ENCODE results near the gene RALGDS. TPM values are rescaled to one million over a fixed set of nuclear protein-coding genes. Genes with fewer than 3 reads are reported as not detected.

The RALGDS gene
- total RNA-seq, 1 experiment from 2014 or later, result 24.8 TPM

DNA sequence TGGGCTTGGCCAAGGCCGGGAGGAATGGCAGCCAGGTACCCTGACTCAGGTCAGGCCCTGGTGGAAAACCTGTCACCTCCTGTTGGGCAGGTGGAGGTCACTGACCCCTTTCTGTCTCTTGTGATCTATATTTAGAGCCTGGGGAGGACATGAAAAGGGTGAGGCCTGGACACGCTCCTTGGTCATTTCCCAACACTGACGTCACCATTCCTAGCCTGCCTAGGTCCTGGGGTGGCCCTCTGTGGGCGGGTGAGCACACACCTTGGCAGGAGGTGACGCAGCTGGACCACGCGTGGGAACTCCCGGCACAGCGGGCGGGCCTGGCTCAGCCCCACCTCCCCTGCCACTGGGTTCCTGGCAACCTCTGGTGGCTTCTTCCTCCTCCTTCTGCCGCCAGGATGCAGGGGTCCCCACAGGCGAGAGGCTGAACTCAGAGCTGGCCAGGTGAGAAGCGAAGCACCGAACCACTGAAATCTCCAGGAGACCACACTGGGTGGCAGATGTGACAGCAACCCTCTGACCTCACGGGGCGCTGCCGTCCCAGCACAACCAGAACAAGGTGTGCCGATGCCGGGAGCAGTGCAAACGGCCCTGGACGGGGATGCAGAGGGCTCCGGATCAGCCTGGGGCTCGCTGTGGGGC is 6.4 kb upstream of the RALGDS start:
- peak; percentile 69 to 94 for DNase-seq
- CTCF ChIA-PET, result interaction anchor here (1.0 to 2.0 kb wide), 2 partner anchors 17 to 20 kb away, joined by 3 to 6 read pairs; no protein-coding TSS in a partner anchor
- peaks cover 27% of the 10 kb centered on the region for H3K79me2 ChIP-seq (ENCODE audit: low read depth)
- TF ChIP-seq, protein P1, sequence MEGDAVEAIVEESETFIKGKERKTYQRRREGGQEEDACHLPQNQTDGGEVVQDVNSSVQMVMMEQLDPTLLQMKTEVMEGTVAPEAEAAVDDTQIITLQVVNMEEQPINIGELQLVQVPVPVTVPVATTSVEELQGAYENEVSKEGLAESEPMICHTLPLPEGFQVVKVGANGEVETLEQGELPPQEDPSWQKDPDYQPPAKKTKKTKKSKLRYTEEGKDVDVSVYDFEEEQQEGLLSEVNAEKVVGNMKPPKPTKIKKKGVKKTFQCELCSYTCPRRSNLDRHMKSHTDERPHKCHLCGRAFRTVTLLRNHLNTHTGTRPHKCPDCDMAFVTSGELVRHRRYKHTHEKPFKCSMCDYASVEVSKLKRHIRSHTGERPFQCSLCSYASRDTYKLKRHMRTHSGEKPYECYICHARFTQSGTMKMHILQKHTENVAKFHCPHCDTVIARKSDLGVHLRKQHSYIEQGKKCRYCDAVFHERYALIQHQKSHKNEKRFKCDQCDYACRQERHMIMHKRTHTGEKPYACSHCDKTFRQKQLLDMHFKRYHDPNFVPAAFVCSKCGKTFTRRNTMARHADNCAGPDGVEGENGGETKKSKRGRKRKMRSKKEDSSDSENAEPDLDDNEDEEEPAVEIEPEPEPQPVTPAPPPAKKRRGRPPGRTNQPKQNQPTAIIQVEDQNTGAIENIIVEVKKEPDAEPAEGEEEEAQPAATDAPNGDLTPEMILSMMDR (conservative IDR thresholded peaks at IDR 0.05), result no peak
- no peak for TF ChIP-seq EZH2 (IDR thresholded peaks at IDR 0.05; ENCODE audit: low read depth)
- no TSS peak for BruUV-seq (replicated peaks)
- no peaks in the 10 kb centered on the region for H4K20me1 ChIP-seq (ENCODE audit: insufficient read depth)
- peaks cover 29% of the 10 kb centered on the region for H3K4me1 ChIP-seq (replicated peaks; ENCODE audit: insufficient read depth)
- POLR2A ChIA-PET (ENCODE audit: unreplicated experiment), result interaction anchor here (0.6 kb wide), 2 partner anchors 17 to 24 kb away, joined by 3 to 4 read pairs; no protein-coding TSS in a partner anchor
- H3K36me3 ChIP-seq (ENCODE audit: low read depth), result no peaks in the 10 kb centered on the region
- no peak overlapping the region; the same call in 1 of the 2 replicates for H3K4me2 ChIP-seq
- H3K9me2 ChIP-seq (ENCODE audit: insufficient read depth), result no peaks in the 10 kb centered on the region
- H3K27ac ChIP-seq, result no peak overlapping the region
- intact Hi-C loops (cut with micrococcal nuclease; ENCODE audit: unreplicated experiment), result loop anchor here (1.0 kb wide), 1 partner anchor 8 kb away; no protein-coding TSS in a partner anchor
- H3K9me3 ChIP-seq (ENCODE audit: insufficient read depth, low read depth), result no peaks in the 10 kb centered on the region
- no peaks in the 10 kb centered on the region; the same call in 1 of the 2 replicates for H3F3A ChIP-seq (ENCODE audit: insufficient read depth, low read depth)
- no peaks in the 10 kb centered on the region for H3K27me3 ChIP-seq (ENCODE audit: insufficient read depth, low read depth)
- no peak overlapping the region for H2AFZ ChIP-seq
- H3K4me3 ChIP-seq, result no peak overlapping the region

DNA sequence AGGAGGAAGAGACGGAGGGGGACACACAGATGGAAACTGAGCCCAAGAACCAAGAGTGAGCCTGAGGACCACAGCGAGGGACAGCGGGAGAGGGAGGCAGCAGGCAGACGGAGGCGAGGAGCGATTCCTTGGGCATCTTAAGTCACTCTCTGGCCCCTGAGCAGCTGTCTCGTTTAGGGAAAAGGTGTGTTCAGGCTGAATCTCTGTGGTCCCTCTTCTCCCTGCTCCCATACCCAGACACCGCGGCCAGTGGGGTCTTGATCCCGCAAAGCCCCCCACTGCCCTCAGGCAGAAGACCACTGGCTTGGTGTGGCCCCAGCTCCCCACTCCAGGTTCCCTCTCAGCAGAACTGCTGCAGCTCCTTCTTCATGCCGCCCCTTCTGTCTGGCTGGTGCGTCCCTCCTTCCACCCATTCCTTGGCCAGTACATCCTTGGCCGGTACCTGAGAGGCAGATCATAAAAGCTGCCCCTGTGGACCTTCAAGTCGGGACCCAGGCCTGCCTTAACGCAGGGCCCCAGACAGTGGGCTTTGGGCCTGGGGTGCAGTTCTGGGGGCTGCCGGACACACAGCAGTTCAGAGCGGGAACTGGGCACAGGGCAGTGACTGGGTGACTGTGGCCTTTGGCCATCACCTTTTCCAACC is 5.8 kb upstream of the RALGDS start:
- H3K4me3 ChIP-seq, result no peak overlapping the region
- no peaks in the 10 kb centered on the region for H3K9me3 ChIP-seq (ENCODE audit: insufficient read depth, low read depth)
- H3F3A ChIP-seq (ENCODE audit: insufficient read depth, low read depth), result peaks cover 6% of the 10 kb centered on the region; the same call in 1 of the 2 replicates
- H2AFZ ChIP-seq, result no peak overlapping the region
- H3K27me3 ChIP-seq (ENCODE audit: insufficient read depth, low read depth), result no peaks in the 10 kb centered on the region
- H3K9me2 ChIP-seq (ENCODE audit: insufficient read depth), result no peaks in the 10 kb centered on the region
- no peak for DNase-seq
- TF ChIP-seq, protein P1 (conservative IDR thresholded peaks at IDR 0.05), result no peak
- CTCF ChIA-PET, result interaction anchor here (1.0 to 2.0 kb wide), 2 partner anchors 17 to 21 kb away, joined by 3 to 6 read pairs; no protein-coding TSS in a partner anchor
- H4K20me1 ChIP-seq (ENCODE audit: insufficient read depth), result no peaks in the 10 kb centered on the region
- BruUV-seq (replicated peaks), result no TSS peak
- POLR2A ChIA-PET (ENCODE audit: unreplicated experiment), result interaction anchor here (0.6 kb wide), 2 partner anchors 18 to 24 kb away, joined by 3 to 4 read pairs; no protein-coding TSS in a partner anchor
- no peak overlapping the region for H3K27ac ChIP-seq
- peaks cover 32% of the 10 kb centered on the region for H3K4me1 ChIP-seq (replicated peaks; ENCODE audit: insufficient read depth)
- intact Hi-C loops (cut with micrococcal nuclease; ENCODE audit: unreplicated experiment), result loop anchor here (1.0 kb wide), 1 partner anchor 8 kb away; no protein-coding TSS in a partner anchor
- no peak overlapping the region; the same call in 1 of the 2 replicates for H3K4me2 ChIP-seq
- peaks cover 21% of the 10 kb centered on the region for H3K79me2 ChIP-seq (ENCODE audit: low read depth)
- no peaks in the 10 kb centered on the region for H3K36me3 ChIP-seq (ENCODE audit: low read depth)

DNA sequence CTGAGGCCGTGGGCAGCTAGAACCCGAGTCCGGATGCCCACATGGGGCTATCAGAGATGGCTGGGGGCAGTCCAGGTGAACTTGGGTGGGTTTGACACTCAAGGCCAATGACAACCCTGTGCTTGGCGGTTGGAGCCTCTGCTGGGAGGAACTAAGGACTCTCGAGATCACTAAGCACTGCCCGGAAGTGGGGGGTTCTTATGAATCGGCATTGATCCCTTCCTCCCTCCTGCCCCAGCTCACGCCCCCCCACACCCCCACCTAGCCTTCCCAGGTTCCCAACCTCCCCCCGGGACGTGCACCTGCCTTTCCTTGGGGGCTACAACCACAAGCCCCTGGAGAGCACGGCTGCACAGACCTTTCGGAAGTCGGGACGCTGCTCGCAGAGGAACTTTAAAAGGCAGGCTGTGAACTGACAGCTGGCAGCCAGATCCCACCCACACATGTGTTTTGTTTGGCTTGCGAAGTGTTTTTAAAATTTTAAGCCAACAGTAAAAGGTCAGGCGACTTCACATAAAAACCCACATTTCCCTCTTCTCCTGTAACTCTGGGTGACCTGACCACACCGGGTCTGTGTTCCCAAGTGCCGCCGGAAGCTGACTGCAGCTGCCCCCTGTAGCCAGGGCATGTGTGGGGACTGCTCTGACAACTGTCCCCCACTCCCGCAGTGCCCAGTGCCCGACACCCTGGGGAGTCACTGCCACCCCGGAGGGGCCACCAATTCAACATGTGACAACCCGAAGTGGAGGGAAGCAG is 5.1 kb upstream of the RALGDS start:
- H3K36me3 ChIP-seq (ENCODE audit: low read depth), result no peaks in the 10 kb centered on the region
- H3F3A ChIP-seq (ENCODE audit: insufficient read depth, low read depth), result peaks cover 12% of the 10 kb centered on the region; the same call in 1 of the 2 replicates
- no peak overlapping the region for H3K4me2 ChIP-seq
- peaks cover 19% of the 10 kb centered on the region; the same call in 1 of the 2 replicates for H3K79me2 ChIP-seq (ENCODE audit: low read depth)
- POLR2A ChIA-PET (ENCODE audit: unreplicated experiment), result no interaction called here
- no peaks in the 10 kb centered on the region for H3K9me2 ChIP-seq (ENCODE audit: insufficient read depth)
- peaks cover 37% of the 10 kb centered on the region for H3K4me1 ChIP-seq (replicated peaks; ENCODE audit: insufficient read depth)
- no peaks in the 10 kb centered on the region for H3K9me3 ChIP-seq (ENCODE audit: insufficient read depth, low read depth)
- CTCF ChIA-PET, result interaction anchor here (0.6 to 2.0 kb wide), 2 partner anchors 21 kb away, joined by 3 to 6 read pairs; no protein-coding TSS in a partner anchor
- TF ChIP-seq EZH2 (IDR thresholded peaks at IDR 0.05; ENCODE audit: low read depth), result no peak
- TF ChIP-seq, protein P1 (conservative IDR thresholded peaks at IDR 0.05), result no peak
- H3K27ac ChIP-seq, result no peak overlapping the region
- intact Hi-C loops (cut with micrococcal nuclease; ENCODE audit: unreplicated experiment), result no loop called here
- no peak for DNase-seq
- no peaks in the 10 kb centered on the region for H3K27me3 ChIP-seq (ENCODE audit: insufficient read depth, low read depth)
- no peaks in the 10 kb centered on the region for H4K20me1 ChIP-seq (ENCODE audit: insufficient read depth)
- no TSS peak for BruUV-seq (replicated peaks)
- no peak overlapping the region for H2AFZ ChIP-seq
- H3K4me3 ChIP-seq, result no peak overlapping the region

Data from PC-9 (cell line).